Middle frontal gyrus (tissue), 1 donor: ENCODE measurements around the gene ABCC10.
"Not testable (repeated sequence)": the region's sequence is repeated elsewhere in the genome, so short reads cannot be mapped to it uniquely, and the experiment has no call there.

Source experiments
- DNase-seq: peaks from one replicate; pipeline ENCODE4 v3.0.0-alpha.2; 2015; ENCODE audit warnings: low spot score; ENCODE audit errors: extremely low spot score

ABCC10 gene

DNA sequence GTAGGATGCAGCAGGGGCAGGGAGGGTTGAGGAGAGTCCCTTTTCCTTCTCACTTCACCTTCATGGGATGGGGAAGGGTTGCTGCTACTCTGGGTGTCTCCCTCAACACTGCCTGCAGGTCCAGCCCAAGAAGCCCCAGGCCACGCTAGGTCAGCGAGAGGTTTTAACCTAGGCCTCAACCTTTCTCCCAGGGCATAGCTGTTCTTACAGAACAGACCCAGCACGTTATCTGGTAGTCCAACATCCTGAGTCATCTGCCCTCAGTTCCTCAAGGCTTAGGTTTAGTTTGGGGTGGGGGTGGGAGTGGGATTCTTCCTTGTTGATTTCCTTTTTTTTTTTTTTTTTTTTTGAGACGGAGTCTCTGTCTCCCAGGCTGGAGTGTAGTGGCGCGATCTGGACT lies 67.0 kb downstream of the ABCC10 start:
- no peak for DNase-seq

GRCh38 chr6:43494766-43495165 lies 67.4 kb downstream of the ABCC10 start:
- no peak for DNase-seq

GRCh38 chr6:43495409-43495941 lies 68.1 kb downstream of the ABCC10 start:
- DNase-seq, result no peak

DNA sequence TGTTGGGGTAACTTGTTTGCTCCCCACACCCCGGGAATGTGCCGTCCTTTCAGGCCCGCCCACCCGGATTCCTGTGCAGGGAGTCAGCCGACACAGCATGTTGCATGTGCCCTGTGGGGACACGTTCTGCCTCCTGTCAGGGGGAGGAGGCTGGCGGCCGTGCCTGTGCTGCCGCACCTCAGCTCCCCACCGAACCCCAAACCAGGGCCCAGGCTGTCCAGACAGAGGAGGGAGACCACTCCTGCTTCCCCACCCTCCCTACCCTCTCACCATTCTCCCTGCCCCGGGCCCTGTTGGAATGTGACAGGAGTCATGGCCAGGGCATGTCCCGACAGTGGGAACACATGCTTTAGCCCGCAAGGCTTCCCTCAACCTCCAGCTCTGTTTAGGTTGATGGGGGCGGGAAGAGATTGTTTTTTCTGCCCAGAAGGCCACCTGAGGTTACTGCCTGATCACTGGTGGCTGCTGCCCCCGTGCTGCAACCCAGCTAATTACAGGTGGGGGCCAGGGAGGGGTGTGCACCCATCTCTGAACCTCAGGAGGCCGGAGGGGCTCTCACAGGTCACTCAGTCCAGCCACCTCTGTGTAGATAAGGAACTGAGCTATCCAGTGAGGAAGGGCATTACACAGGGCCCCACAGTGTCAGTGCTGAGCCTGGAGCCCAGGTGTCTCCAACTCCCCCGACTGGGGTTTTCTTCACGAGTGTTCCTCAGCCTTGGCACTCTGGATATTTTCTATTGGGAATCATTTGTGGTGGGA lies 69.2 kb downstream of the ABCC10 start:
- DNase-seq, result no peak

DNA sequence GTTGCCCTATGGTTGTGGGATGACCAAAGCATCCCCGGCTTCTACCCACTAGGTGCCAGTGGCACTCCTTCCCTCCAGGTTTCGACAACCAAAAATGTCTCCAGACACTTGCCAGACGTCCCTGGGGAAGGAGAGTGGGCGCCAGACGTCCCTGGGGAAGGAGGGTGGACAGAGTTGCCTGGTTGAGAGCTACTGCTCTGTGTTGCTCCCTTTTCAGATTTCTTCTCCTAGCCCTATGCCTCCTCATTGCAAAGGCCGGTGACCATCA lies 69.7 kb downstream of the ABCC10 start:
- no peak for DNase-seq

DNA sequence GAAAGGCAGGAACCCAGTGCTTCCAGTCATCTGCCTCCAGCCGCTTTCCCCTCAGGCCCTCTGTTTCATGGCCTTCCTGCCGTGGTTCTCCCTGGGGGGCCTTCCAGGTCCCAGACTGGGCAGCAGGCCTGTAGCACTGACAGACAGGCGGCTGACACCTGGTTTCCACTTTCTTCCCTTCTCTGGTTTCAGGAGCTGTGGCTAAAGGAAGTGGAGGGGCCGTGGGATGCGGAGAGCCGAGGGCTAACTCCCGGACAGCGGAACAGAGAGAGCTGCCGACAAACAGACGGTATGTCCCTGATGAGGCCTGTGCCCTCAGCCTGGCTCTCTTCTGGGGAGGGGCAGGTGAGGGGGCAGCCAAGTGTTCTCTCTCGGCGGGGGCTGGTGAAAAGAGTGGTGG lies 70.3 kb downstream of the ABCC10 start:
- no peak for DNase-seq

DNA sequence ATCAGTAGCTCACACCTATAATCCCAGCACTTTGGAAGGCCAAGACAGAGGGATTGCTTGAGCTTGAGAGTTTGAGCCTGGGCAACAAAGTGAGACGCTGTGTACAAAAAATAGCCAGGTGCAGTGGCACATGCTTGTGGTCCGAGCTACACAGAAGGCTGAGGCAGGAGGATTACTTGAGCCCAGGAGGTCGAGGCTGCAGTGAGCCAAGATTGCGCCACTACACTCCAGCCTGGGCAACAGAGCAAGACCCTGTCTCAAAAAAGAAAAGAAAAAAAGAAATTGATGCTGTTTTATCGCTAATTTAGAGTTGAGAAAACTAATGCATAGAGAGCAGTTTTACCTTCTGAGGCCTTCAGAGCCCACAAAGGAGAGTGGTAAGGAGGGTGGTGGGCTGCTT lies 71.0 kb downstream of the ABCC10 start:
- not testable (repeated sequence) for DNase-seq

GRCh38 chr6:43499028-43499815 lies 71.9 kb downstream of the ABCC10 start:
- DNase-seq, result no peak
